ENCODE data around the gene RMP24.
"Not testable (repeated sequence)": the region's sequence is repeated elsewhere in the genome, so short reads cannot be mapped to it uniquely, and the experiment has no call there.

The RMP24 gene

DNA sequence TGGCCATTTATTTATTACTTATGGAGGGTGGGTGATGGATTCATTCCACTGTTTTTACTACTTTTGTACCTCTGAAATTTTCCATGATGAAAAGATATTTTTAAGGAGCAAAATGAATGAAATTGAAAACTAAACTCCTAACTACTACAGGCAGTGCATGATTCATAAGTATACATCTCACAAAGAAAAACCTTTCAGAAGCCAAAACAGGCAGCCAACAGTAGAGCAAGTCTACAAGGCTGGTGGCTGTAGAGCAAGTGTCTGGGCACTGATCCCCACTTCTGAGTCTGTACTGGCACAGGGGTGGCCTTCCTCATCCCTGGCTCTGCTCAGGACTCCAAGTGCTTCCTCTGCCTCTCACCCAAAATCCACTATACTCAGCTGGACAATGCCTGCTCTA is 8.2 kb upstream of the RMP24 start:
- H3K9me3 ChIP-seq, result no peaks in the 10 kb centered on the region
- DNase-seq (no peak), ATAC-seq (no peak)
- TF ChIP-seq, protein P1, sequence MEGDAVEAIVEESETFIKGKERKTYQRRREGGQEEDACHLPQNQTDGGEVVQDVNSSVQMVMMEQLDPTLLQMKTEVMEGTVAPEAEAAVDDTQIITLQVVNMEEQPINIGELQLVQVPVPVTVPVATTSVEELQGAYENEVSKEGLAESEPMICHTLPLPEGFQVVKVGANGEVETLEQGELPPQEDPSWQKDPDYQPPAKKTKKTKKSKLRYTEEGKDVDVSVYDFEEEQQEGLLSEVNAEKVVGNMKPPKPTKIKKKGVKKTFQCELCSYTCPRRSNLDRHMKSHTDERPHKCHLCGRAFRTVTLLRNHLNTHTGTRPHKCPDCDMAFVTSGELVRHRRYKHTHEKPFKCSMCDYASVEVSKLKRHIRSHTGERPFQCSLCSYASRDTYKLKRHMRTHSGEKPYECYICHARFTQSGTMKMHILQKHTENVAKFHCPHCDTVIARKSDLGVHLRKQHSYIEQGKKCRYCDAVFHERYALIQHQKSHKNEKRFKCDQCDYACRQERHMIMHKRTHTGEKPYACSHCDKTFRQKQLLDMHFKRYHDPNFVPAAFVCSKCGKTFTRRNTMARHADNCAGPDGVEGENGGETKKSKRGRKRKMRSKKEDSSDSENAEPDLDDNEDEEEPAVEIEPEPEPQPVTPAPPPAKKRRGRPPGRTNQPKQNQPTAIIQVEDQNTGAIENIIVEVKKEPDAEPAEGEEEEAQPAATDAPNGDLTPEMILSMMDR (IDR thresholded peaks at IDR 0.05), result no peak
- no peak overlapping the region for H3K4me3 ChIP-seq
- intact Hi-C loops (cut with DNase I, micrococcal nuclease), result no loop called here
- no peaks in the 10 kb centered on the region for H3K36me3 ChIP-seq (ENCODE audit: low read depth)
- H3K4me1 ChIP-seq (ENCODE audit: low read depth), result no peaks in the 10 kb centered on the region

DNA sequence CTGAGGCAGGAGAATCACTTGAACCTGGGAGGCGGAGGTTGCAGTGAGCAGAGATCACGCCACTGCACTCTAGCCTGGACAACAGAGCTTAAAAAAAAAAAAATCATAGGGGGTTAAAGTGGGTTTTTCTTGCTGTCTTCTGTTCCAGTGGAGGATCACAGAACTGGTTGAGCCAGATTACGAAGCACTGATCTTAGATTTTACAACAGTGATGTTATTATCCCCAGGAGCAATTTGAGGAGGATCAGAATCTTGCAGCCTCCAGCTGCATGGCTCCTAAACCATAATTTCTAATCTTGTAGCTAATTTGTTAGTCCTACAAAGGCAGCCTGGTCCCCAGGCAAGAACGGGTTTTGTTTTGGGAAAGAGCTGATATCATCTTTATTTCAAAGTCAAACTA is 4.6 kb upstream of the RMP24 start:
- H3K9me3 ChIP-seq; H3K4me3 ChIP-seq; ATAC-seq; DNase-seq; H3K36me3 ChIP-seq (ENCODE audit: low read depth); intact Hi-C loops (cut with DNase I, micrococcal nuclease); H3K4me1 ChIP-seq (ENCODE audit: low read depth): not testable (repeated sequence)

DNA sequence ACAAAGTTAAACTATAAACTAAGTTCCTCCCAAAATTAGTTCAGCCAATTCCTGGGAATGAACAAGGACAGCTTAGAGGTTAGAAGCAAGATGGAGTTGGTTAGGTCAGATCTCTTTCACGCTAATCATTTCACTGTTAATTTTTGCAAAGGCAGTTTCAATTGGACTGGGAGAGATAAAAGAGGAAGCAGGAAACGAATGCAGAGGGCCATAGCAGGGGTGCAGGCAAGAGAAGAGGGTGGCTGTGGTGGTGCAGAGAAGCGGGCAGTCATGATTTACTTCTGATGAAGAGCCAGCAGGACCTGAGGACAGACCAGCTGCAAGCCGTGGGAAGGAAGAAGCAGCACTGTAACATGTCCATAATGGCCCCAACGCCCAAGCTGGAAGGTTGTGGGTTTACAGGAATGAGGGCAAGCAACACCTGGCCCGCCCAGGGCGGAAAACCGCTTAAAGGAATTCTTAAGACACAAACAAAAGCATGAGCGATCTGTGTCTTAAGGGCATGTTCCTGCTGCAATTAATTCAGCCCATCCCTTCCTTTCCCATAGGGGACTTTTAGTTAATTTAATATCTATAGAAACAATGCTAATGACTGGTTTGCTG is 4.1 kb upstream of the RMP24 start:
- intact Hi-C loops (cut with DNase I, micrococcal nuclease), result no loop called here
- H3K9me3 ChIP-seq, result no peaks in the 10 kb centered on the region
- TF ChIP-seq, protein P1 (IDR thresholded peaks at IDR 0.05), result no peak
- peaks cover 12% of the 10 kb centered on the region for H3K4me1 ChIP-seq (ENCODE audit: low read depth)
- ATAC-seq (no peak), DNase-seq (no peak)
- no peaks in the 10 kb centered on the region for H3K36me3 ChIP-seq (ENCODE audit: low read depth)
- H3K4me3 ChIP-seq, result no peak overlapping the region

DNA sequence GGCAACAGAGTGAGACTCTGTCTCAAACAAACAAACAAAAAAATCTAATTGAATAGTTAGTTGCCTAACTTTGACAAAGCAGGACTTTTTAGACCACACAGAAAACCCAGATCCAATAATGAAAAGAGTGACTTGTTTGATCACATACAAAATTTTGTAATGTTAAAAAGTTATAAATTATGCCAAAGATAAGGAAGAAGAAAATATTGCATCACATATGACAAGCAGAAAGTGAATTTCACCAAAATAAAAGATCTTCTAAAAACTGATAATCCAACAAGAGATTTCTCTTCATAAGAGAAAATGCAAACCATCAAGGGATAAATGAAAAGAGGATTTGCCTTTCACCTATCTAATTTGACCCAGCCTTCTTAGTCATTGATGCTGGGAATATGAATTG is 2.8 kb upstream of the RMP24 start:
- H3K4me3 ChIP-seq, result no peak overlapping the region
- H3K9me3 ChIP-seq, result no peaks in the 10 kb centered on the region
- ATAC-seq (no peak), DNase-seq (no peak)
- TF ChIP-seq, protein P1 (IDR thresholded peaks at IDR 0.05), result no peak
- H3K36me3 ChIP-seq (ENCODE audit: low read depth), result no peaks in the 10 kb centered on the region
- intact Hi-C loops (cut with DNase I, micrococcal nuclease), result no loop called here
- H3K4me1 ChIP-seq (ENCODE audit: low read depth), result peaks cover 23% of the 10 kb centered on the region

DNA sequence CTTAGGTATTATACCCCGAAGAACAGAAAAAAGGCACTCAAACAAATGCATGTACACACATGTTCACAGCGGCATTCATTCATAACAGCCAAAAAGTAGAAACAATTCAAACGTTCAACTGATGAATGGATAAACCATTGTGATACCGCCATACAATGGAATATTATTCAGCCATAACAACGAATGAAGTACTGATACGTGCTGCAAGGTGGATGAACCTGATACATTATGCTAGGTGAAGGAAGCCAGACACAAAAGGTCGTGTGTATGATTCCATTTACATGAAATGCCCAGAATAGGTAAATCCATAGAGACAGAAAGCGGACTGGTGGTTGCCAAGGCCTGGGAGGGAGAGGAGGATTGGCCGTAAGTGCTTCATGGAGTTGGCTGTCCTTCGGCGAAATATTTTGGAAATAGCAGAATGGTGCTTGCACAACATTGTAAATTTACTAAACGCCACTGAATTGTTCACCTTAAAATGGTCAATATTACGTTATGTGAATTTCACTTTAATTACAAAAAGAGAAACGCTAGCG is 750 bp upstream of the RMP24 start:
- intact Hi-C loops (cut with DNase I, micrococcal nuclease), result no loop called here
- H3K4me1 ChIP-seq (ENCODE audit: low read depth), result peaks cover 23% of the 10 kb centered on the region
- TF ChIP-seq, protein P1 (IDR thresholded peaks at IDR 0.05), result no peak
- H3K36me3 ChIP-seq (ENCODE audit: low read depth), result no peaks in the 10 kb centered on the region
- peak overlapping the region; percentile 56 for H3K4me3 ChIP-seq
- ATAC-seq (peak; percentile 11), DNase-seq (peak in 1 of 3 donors; percentile 29)
- H3K9me3 ChIP-seq, result no peaks in the 10 kb centered on the region

DNA sequence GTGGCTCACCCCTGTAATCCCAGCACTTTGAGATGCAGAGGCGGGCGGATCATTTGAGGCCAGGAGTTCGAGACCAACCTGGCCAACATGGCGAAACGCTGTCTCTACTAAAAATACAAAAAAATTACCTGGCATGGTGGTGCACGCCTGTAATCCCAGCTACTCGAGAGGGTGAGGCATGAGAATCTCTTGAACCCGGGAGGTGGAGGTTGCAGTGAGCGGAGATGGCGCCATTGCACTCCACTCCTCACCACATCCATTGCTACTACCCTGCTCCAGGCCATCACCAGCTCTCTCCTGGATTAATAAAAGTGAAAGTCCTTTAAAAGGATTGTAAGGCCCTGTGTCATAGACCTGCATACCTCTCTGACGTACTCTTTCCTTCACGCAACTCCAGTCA is 1.2 kb downstream of the RMP24 start:
- H3K9me3 ChIP-seq, result no peaks in the 10 kb centered on the region
- ATAC-seq (no peak), DNase-seq (no peak)
- TF ChIP-seq, protein P1 (IDR thresholded peaks at IDR 0.05), result no peak
- intact Hi-C loops (cut with DNase I, micrococcal nuclease), result no loop called here
- no peaks in the 10 kb centered on the region for H3K36me3 ChIP-seq (ENCODE audit: low read depth)
- peaks cover 23% of the 10 kb centered on the region for H3K4me1 ChIP-seq (ENCODE audit: low read depth)
- H3K4me3 ChIP-seq, result no peak overlapping the region
